Nephron progenitor cell (in vitro differentiated cells): ENCODE measurements around the gene NLRP4.

Source experiments
- DNase-seq: peaks from one replicate; pipeline ENCODE4 v3.0.0; 2021
- H3K27ac Mint-ChIP-seq: 2 replicates; pipeline ENCODE4 v1.8.0; 2021; ENCODE audit warnings: mild to moderate bottlenecking, moderate library complexity, mixed read lengths
- H3K27me3 Mint-ChIP-seq: 2 replicates; pipeline ENCODE4 v1.8.0; 2021; ENCODE audit warnings: mild to moderate bottlenecking, low read depth, mixed read lengths; ENCODE audit not compliant: poor library complexity
- H3K36me3 Mint-ChIP-seq: 2 replicates; pipeline ENCODE4 v1.8.0; 2021; ENCODE audit warnings: low read depth, mixed read lengths
- H3K4me1 Mint-ChIP-seq: 2 replicates; pipeline ENCODE4 v1.8.0; 2021; ENCODE audit warnings: mixed read lengths
- H3K4me3 Mint-ChIP-seq: 2 replicates; pipeline ENCODE4 v1.8.0; 2021; ENCODE audit warnings: mild to moderate bottlenecking, moderate library complexity, mixed read lengths
- H3K9me3 Mint-ChIP-seq: 2 replicates; pipeline ENCODE4 v1.8.0; 2021; ENCODE audit warnings: mild to moderate bottlenecking, moderate library complexity, mixed read lengths
- CTCF ChIP-seq: fragments of 200-600 bp; sonication (generic); IDR thresholded peaks from 2 replicates; pipeline ENCODE4 v1.5.0; 2021; ENCODE audit warnings: antibody characterized with exemption

Gene NLRP4

GRCh38 chr19:55811340-55811739, 25.0 kb upstream of the NLRP4 start:
- no peak overlapping the region for H3K4me3 Mint-ChIP-seq
- H3K27me3 Mint-ChIP-seq, result no peaks in the 10 kb centered on the region
- H3K27ac Mint-ChIP-seq, result no peak overlapping the region
- H3K36me3 Mint-ChIP-seq, result no peaks in the 10 kb centered on the region
- no peak for DNase-seq
- H3K9me3 Mint-ChIP-seq, result peaks cover 94% of the 10 kb centered on the region
- no peak for TF ChIP-seq CTCF
- no peaks in the 10 kb centered on the region for H3K4me1 Mint-ChIP-seq

DNA sequence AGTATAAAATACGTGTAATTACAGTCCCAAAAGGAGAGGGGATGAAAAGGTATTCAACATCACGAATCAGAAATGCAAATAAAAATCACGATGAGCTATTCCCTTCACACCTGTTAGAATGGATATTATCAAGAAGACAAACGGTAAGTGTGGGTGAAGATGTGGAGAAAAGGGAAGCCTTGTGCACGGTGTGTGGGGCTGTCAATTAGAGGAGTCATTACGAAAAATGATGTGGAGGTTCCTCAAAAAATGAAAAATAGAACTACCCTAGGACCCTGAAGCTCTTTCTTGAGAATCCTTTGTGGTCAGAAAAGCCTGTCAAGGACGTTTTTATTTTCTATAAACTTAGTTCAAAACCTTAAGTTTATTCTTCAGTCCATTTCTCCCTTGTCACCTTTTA, 23.9 kb upstream of the NLRP4 start:
- no peak overlapping the region for H3K4me3 Mint-ChIP-seq
- no peak for DNase-seq
- no peaks in the 10 kb centered on the region for H3K4me1 Mint-ChIP-seq
- H3K9me3 Mint-ChIP-seq, result peaks cover 93% of the 10 kb centered on the region
- no peak for TF ChIP-seq CTCF
- H3K27ac Mint-ChIP-seq, result no peak overlapping the region
- H3K36me3 Mint-ChIP-seq, result no peaks in the 10 kb centered on the region
- no peaks in the 10 kb centered on the region for H3K27me3 Mint-ChIP-seq

- no peak for TF ChIP-seq CTCF
- no peaks in the 10 kb centered on the region for H3K4me1 Mint-ChIP-seq
- no peaks in the 10 kb centered on the region for H3K27me3 Mint-ChIP-seq
- H3K36me3 Mint-ChIP-seq, result no peaks in the 10 kb centered on the region
- peaks cover 91% of the 10 kb centered on the region for H3K9me3 Mint-ChIP-seq
- DNase-seq, result no peak
- H3K27ac Mint-ChIP-seq, result no peak overlapping the region
- no peak overlapping the region for H3K4me3 Mint-ChIP-seq
Measured at GRCh38 chr19:55813906-55814305, 22.4 kb upstream of the NLRP4 start.

DNA sequence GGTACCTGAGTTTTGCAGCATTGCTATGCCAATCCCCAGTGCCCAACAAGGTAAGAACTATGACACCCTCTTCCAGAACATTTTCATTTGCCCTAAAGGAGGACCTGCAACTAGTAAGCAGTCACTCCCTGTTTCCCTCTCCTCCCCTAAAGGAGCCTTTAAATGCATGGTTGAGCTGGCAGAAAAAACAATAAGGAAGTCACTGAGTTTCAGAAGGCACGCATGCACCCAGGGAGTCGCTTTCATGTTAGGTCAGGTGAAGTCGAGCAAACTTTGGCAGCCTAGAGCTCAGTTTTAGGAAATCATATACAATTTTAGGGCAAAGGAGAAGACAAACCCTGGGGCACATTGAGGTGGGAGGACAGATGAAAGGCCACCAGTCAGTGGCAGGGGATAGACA, 16.3 kb upstream of the NLRP4 start:
- Mint-ChIP-seq H3K36me3 (no peaks in the 10 kb centered on the region), H3K27ac (no peak overlapping the region), H3K4me3 (no peak overlapping the region), H3K9me3 (peaks cover 69% of the 10 kb centered on the region), H3K4me1 (no peaks in the 10 kb centered on the region), H3K27me3 (no peaks in the 10 kb centered on the region)
- no peak for DNase-seq
- no peak for TF ChIP-seq CTCF

DNA sequence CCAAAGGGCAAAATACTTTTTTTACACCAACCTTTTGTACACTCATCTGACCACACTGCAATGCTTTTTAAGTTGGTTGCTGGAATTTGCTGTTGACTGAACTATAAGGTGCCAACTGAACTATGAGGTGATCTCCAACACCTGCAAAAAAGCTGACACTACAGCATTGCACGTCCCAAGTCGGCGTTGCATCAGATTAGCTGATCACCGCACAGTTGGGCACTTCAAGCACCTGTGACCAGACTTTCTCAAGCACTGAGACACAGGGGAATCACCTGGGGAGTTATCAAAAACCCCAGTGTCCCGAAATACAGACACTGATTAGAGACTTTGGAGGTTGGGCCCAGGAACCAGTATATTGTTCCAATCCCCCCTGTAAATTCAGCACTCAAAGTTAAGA, 5.7 kb upstream of the NLRP4 start:
- no peak for TF ChIP-seq CTCF
- H3K36me3 Mint-ChIP-seq, result no peaks in the 10 kb centered on the region
- H3K4me3 Mint-ChIP-seq, result no peak overlapping the region
- H3K9me3 Mint-ChIP-seq, result peaks cover 48% of the 10 kb centered on the region
- no peak for DNase-seq
- no peaks in the 10 kb centered on the region for H3K27me3 Mint-ChIP-seq
- no peaks in the 10 kb centered on the region for H3K4me1 Mint-ChIP-seq
- H3K27ac Mint-ChIP-seq, result no peak overlapping the region

- Mint-ChIP-seq H3K9me3 (peaks cover 57% of the 10 kb centered on the region), H3K27ac (no peak within 1 kb of the TSS), H3K36me3 (no peaks in the 10 kb centered on the region), H3K27me3 (no peaks in the 10 kb centered on the region), H3K4me1 (no peaks in the 10 kb centered on the region), H3K4me3 (no peak within 1 kb of the TSS)
- DNase-seq, result no peak
- TF ChIP-seq CTCF, result no peak
Measured at GRCh38 chr19:55831846-55832245, 4.5 kb upstream of the NLRP4 start, which contains the start of gene NLRP11. TSS of gene NLRP11 (minus strand) at chr19:55831999. CDS start at chr19:55818174, 13,825 bp downstream.
